ENCODE data around the gene ZIC3.
"Not testable (repeated sequence)": the region's sequence is repeated elsewhere in the genome, so short reads cannot be mapped to it uniquely, and the experiment has no call there.

ZIC3 gene

GRCh38 chrX:137549851-137550664 is 15.9 kb upstream of the ZIC3 start:
- H3K9me3 ChIP-seq (ENCODE audit: control insufficient read depth, insufficient read depth, low read length), result no peaks in the 10 kb centered on the region

GRCh38 chrX:137550665-137551261 is 15.2 kb upstream of the ZIC3 start:
- no peaks in the 10 kb centered on the region for H3K9me2 ChIP-seq (replicated peaks; ENCODE audit: control insufficient read depth, low read length)
- no peaks in the 10 kb centered on the region for H4K20me1 ChIP-seq (ENCODE audit: control insufficient read depth, insufficient read depth, low read depth, low read length)
- no peaks in the 10 kb centered on the region for H3K79me2 ChIP-seq (ENCODE audit: control insufficient read depth, low read length)
- no peaks in the 10 kb centered on the region for H3K9me3 ChIP-seq (ENCODE audit: control insufficient read depth, insufficient read depth, low read length)
- no peaks in the 10 kb centered on the region for H3K4me1 ChIP-seq (ENCODE audit: control insufficient read depth, low read length)
- H3K36me3 ChIP-seq (ENCODE audit: control insufficient read depth, low read length), result no peaks in the 10 kb centered on the region
- H3K4me2 ChIP-seq (ENCODE audit: low read length), result no peak overlapping the region
- no peak overlapping the region for H3K27ac ChIP-seq (ENCODE audit: low read depth, low read length)
- no peaks in the 10 kb centered on the region for H3K27me3 ChIP-seq (ENCODE audit: control insufficient read depth, low read length)
- H3F3A ChIP-seq (ENCODE audit: control insufficient read depth, insufficient read depth), result no peaks in the 10 kb centered on the region
- no peak overlapping the region for H3K4me3 ChIP-seq (ENCODE audit: low read length)
- TF ChIP-seq CTCF (IDR thresholded peaks at IDR 0.05; ENCODE audit: low read depth, low read length, poor library complexity, severe bottlenecking), result no peak
- no peak for TF ChIP-seq EZH2phosphoT487 (IDR thresholded peaks at IDR 0.05; ENCODE audit: borderline replicate concordance, low read length)

More at GRCh38 chrX:137549851-137550664, 15.9 kb upstream of the ZIC3 start:
- no peaks in the 10 kb centered on the region for H3F3A ChIP-seq (ENCODE audit: control insufficient read depth, insufficient read depth)
- no peaks in the 10 kb centered on the region for H3K79me2 ChIP-seq (ENCODE audit: control insufficient read depth, low read length)
- no peaks in the 10 kb centered on the region for H3K9me2 ChIP-seq (replicated peaks; ENCODE audit: control insufficient read depth, low read length)
- TF ChIP-seq CTCF (IDR thresholded peaks at IDR 0.05; ENCODE audit: low read depth, low read length, poor library complexity, severe bottlenecking), result no peak
- no peak for TF ChIP-seq EZH2phosphoT487 (IDR thresholded peaks at IDR 0.05; ENCODE audit: borderline replicate concordance, low read length)
- no peak overlapping the region for H3K4me3 ChIP-seq (ENCODE audit: low read length)
- H3K36me3 ChIP-seq (ENCODE audit: control insufficient read depth, low read length), result no peaks in the 10 kb centered on the region
- no peak overlapping the region for H3K27ac ChIP-seq (ENCODE audit: low read depth, low read length)
- H4K20me1 ChIP-seq (ENCODE audit: control insufficient read depth, insufficient read depth, low read depth, low read length), result no peaks in the 10 kb centered on the region
- H3K27me3 ChIP-seq (ENCODE audit: control insufficient read depth, low read length), result no peaks in the 10 kb centered on the region
- H3K4me2 ChIP-seq (ENCODE audit: low read length), result no peak overlapping the region
- H3K4me1 ChIP-seq (ENCODE audit: control insufficient read depth, low read length), result no peaks in the 10 kb centered on the region

- H3K27me3 ChIP-seq (ENCODE audit: control insufficient read depth, low read length); H3K27ac ChIP-seq (ENCODE audit: low read depth, low read length); H3K9me2 ChIP-seq (replicated peaks; ENCODE audit: control insufficient read depth, low read length); H3K4me2 ChIP-seq (ENCODE audit: low read length); H3F3A ChIP-seq (ENCODE audit: control insufficient read depth, insufficient read depth); H3K9me3 ChIP-seq (ENCODE audit: control insufficient read depth, insufficient read depth, low read length); H4K20me1 ChIP-seq (ENCODE audit: control insufficient read depth, insufficient read depth, low read depth, low read length); H3K4me3 ChIP-seq (ENCODE audit: low read length); H3K79me2 ChIP-seq (ENCODE audit: control insufficient read depth, low read length); H3K4me1 ChIP-seq (ENCODE audit: control insufficient read depth, low read length); H3K36me3 ChIP-seq (ENCODE audit: control insufficient read depth, low read length): not testable (repeated sequence)
These were observed 13.8 kb upstream of the ZIC3 start for GRCh38 chrX:137552098-137552497.

GRCh38 chrX:137562096-137562495 is 3.8 kb upstream of the ZIC3 start:
- H3K79me2 ChIP-seq (ENCODE audit: control insufficient read depth, low read length), result no peaks in the 10 kb centered on the region
- H3K9me2 ChIP-seq (replicated peaks; ENCODE audit: control insufficient read depth, low read length), result no peaks in the 10 kb centered on the region
- H3F3A ChIP-seq (ENCODE audit: control insufficient read depth, insufficient read depth), result no peaks in the 10 kb centered on the region
- no peak for TF ChIP-seq CTCF (IDR thresholded peaks at IDR 0.05; ENCODE audit: low read depth, low read length, poor library complexity, severe bottlenecking)
- TF ChIP-seq EZH2phosphoT487 (IDR thresholded peaks at IDR 0.05; ENCODE audit: borderline replicate concordance, low read length), result no peak
- no peaks in the 10 kb centered on the region for H3K36me3 ChIP-seq (ENCODE audit: control insufficient read depth, low read length)
- no peaks in the 10 kb centered on the region for H4K20me1 ChIP-seq (ENCODE audit: control insufficient read depth, insufficient read depth, low read depth, low read length)
- H3K27ac ChIP-seq (ENCODE audit: low read depth, low read length), result no peak overlapping the region
- no peaks in the 10 kb centered on the region for H3K9me3 ChIP-seq (ENCODE audit: control insufficient read depth, insufficient read depth, low read length)
- no peak overlapping the region for H3K4me3 ChIP-seq (ENCODE audit: low read length)
- H3K4me2 ChIP-seq (ENCODE audit: low read length), result no peak overlapping the region
- no peaks in the 10 kb centered on the region for H3K27me3 ChIP-seq (ENCODE audit: control insufficient read depth, low read length)
- no peaks in the 10 kb centered on the region for H3K4me1 ChIP-seq (ENCODE audit: control insufficient read depth, low read length)
